Endodermal cell (in vitro differentiated cells): Measurements from ENCODE around the gene ZBTB8A. TPM values are rescaled to one million over a fixed set of nuclear protein-coding genes. Genes with fewer than 3 reads are reported as not detected.

Source experiments
- DNase-seq: peaks from one replicate; pipeline ENCODE4 v3.0.0-alpha.2; 2017
- H3K27ac ChIP-seq: 2 replicates; pipeline ENCODE4 v1.5.1; 2013; ENCODE audit warnings: mild to moderate bottlenecking, low read depth, low read length, moderate library complexity
- H3K27me3 ChIP-seq: 2 replicates; pipeline ENCODE4 v1.6.1; 2013; ENCODE audit warnings: mild to moderate bottlenecking, low read length, moderate library complexity; ENCODE audit not compliant: insufficient read depth, control insufficient read depth, poor library complexity, severe bottlenecking
- H3K36me3 ChIP-seq: 2 replicates; pipeline ENCODE4 v1.7.0; 2013; ENCODE audit warnings: mild to moderate bottlenecking, low read length, moderate library complexity; ENCODE audit not compliant: control insufficient read depth, insufficient read depth
- H3K4me1 ChIP-seq: one replicate; pipeline ENCODE4 v1.7.0; 2013; ENCODE audit warnings: low read length; ENCODE audit not compliant: control insufficient read depth, insufficient read depth
- H3K4me3 ChIP-seq: 2 replicates; pipeline ENCODE4 v1.5.1; 2013; ENCODE audit warnings: mild to moderate bottlenecking, low read length, moderate library complexity
- H3K9ac ChIP-seq: 2 replicates; pipeline ENCODE4 v1.6.1; 2013; ENCODE audit warnings: mild to moderate bottlenecking, low read length, moderate library complexity; ENCODE audit not compliant: poor library complexity, severe bottlenecking; ENCODE audit errors: extremely low read depth
- H3K9me3 ChIP-seq: 2 replicates; pipeline ENCODE4 v1.6.1; 2013; ENCODE audit warnings: mild to moderate bottlenecking, low read length, moderate library complexity; ENCODE audit not compliant: control insufficient read depth
- H3K27ac Mint-ChIP-seq: 2 replicates; pipeline ENCODE4 v1.8.0; 2020; ENCODE audit warnings: mixed read lengths
- H3K27me3 Mint-ChIP-seq: 2 replicates; pipeline ENCODE4 v1.8.0; 2021; ENCODE audit warnings: mild to moderate bottlenecking, mixed read lengths; ENCODE audit not compliant: insufficient read depth
- H3K36me3 Mint-ChIP-seq: 2 replicates; pipeline ENCODE4 v1.8.0; 2020; ENCODE audit warnings: low read depth, mixed read lengths
- H3K4me1 Mint-ChIP-seq: 2 replicates; pipeline ENCODE4 v1.8.0; 2020; ENCODE audit warnings: mixed read lengths
- H3K4me3 Mint-ChIP-seq: 2 replicates; pipeline ENCODE4 v1.8.0; 2020; ENCODE audit warnings: mild to moderate bottlenecking, moderate library complexity, mixed read lengths
- H3K9me3 Mint-ChIP-seq: 2 replicates; pipeline ENCODE4 v1.8.0; 2020; ENCODE audit warnings: mild to moderate bottlenecking, mixed read lengths
- WGBS, 2 experiments: methylation state at CpG; one replicate each; pipeline versions ENCODE4 v1.1.5 to v1.1.7; 2013; ENCODE audit warnings: missing lambda C conversion rate in 2 of 2, mixed read lengths in 1 of 2; ENCODE audit not compliant: insufficient coverage in 1 of 2, insufficient read length in 1 of 2; 5-methylcytosine and 5-hydroxymethylcytosine counted together
- total RNA-seq, 2 donors: library from RNA; stranded (reverse); fragmentation: NEBNext Ultra II Directional in 1 of 2; extraction: Animal tissue kit (Norgen Biotek cat#: 25700) in 1 of 2; gene quantifications; 2 replicates in 1 of 2; 3 replicates in 1 of 2; pipeline ENCODE4 v1.2.1, GENCODE V29; 2021
- TF ChIP-seq, protein P1 (sequence below): fragments of 200-600 bp; sonication (generic); conservative IDR thresholded peaks from 2 replicates; pipeline ENCODE4 v1.5.0; 2021; ENCODE audit warnings: antibody characterized with exemption, mild to moderate bottlenecking

The ZBTB8A gene
- total RNA-seq, 2 donors from 2014 or later: 22.6 to 25.3 TPM

DNA sequence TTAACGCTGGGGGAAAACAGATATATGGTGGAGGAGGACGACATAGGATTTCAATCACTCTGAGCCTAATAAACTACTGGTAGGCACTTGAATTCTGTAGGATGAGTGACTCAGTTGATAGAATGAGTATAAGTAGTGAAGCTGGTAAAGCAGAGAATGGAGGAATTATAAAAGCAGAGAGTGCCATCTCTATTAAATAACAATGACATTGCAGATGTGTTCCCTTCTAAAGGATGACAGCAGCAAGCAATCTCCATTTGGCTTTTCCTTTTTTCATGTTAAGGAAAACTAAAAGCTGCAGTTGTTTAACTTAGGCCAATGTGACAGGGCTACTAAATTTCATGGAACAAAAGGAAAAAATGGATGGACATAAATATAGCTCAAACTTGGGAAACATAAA lies 93.6 kb downstream of the ZBTB8A start:
- TF ChIP-seq, protein P1, sequence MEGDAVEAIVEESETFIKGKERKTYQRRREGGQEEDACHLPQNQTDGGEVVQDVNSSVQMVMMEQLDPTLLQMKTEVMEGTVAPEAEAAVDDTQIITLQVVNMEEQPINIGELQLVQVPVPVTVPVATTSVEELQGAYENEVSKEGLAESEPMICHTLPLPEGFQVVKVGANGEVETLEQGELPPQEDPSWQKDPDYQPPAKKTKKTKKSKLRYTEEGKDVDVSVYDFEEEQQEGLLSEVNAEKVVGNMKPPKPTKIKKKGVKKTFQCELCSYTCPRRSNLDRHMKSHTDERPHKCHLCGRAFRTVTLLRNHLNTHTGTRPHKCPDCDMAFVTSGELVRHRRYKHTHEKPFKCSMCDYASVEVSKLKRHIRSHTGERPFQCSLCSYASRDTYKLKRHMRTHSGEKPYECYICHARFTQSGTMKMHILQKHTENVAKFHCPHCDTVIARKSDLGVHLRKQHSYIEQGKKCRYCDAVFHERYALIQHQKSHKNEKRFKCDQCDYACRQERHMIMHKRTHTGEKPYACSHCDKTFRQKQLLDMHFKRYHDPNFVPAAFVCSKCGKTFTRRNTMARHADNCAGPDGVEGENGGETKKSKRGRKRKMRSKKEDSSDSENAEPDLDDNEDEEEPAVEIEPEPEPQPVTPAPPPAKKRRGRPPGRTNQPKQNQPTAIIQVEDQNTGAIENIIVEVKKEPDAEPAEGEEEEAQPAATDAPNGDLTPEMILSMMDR: no peak
- no peak overlapping the region for H3K27ac ChIP-seq
- H3K4me1 Mint-ChIP-seq: peaks cover 16% of the 10 kb centered on the region
- no peaks in the 10 kb centered on the region for H3K9me3 Mint-ChIP-seq
- H3K27me3 Mint-ChIP-seq: no peaks in the 10 kb centered on the region
- 67 to 75% methylated on average over 2 of the region's 2 CpGs for WGBS, 2 experiments
- H3K9me3 ChIP-seq: no peaks in the 10 kb centered on the region
- H3K36me3 ChIP-seq: peaks cover 64% of the 10 kb centered on the region
- no peak overlapping the region for H3K4me3 Mint-ChIP-seq
- H3K9ac ChIP-seq: no peak overlapping the region
- no peaks in the 10 kb centered on the region for H3K27me3 ChIP-seq
- peaks cover 3% of the 10 kb centered on the region for H3K4me1 ChIP-seq
- H3K4me3 ChIP-seq: no peak overlapping the region
- H3K27ac Mint-ChIP-seq: peak overlapping the region; percentile 36
- H3K36me3 Mint-ChIP-seq: peaks cover 56% of the 10 kb centered on the region
- DNase-seq: no peak

DNA sequence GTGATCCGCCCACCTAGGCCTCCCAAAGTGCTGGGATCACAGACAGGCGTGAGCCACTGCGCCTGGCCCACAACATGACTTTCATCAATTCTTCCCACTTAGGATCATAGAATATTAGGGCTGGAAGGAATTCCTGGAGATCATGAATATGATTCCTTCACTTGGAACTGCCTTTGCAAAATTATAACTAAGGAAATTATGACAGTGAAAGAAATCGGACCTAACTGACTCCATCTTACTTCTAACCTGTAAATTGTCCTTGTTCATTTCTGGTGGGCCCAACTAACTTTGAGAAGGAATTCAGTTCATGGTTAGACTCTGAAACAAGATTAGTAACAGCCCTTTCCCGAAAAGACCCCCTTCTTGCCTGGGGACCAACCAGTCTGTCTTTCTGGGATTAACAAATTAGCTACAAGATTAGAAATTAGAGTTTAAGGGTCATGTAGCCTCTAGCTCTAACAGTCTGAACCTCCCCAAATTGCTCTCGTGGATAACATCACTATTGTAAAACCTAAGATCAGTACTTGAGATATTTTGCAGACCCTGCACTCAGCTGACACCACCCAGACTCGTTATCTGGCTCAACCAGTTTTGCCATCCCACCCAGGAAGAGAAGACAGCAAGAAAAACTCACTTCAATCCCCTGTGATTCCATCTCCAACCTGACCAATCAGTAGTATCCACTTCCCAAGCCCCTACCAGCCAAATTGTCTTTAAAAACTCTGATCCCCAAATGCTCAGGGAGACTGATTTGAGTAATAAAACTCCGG lies 96.5 kb downstream of the ZBTB8A start:
- H3K9ac ChIP-seq: no peak overlapping the region
- TF ChIP-seq, protein P1: no peak
- H3K27ac ChIP-seq: no peak overlapping the region
- 95 to 96% methylated on average over 4 to 8 of the region's 8 CpGs for WGBS, 2 experiments
- no peaks in the 10 kb centered on the region for H3K27me3 ChIP-seq
- no peaks in the 10 kb centered on the region for H3K9me3 ChIP-seq
- H3K9me3 Mint-ChIP-seq: no peaks in the 10 kb centered on the region
- DNase-seq: no peak
- H3K4me1 ChIP-seq: peaks cover 3% of the 10 kb centered on the region
- peak overlapping the region; percentile 8 for H3K27ac Mint-ChIP-seq
- H3K36me3 Mint-ChIP-seq: peaks cover 46% of the 10 kb centered on the region
- H3K4me3 Mint-ChIP-seq: no peak overlapping the region
- H3K4me1 Mint-ChIP-seq: peaks cover 16% of the 10 kb centered on the region
- no peaks in the 10 kb centered on the region for H3K27me3 Mint-ChIP-seq
- no peak overlapping the region for H3K4me3 ChIP-seq
- H3K36me3 ChIP-seq: peaks cover 65% of the 10 kb centered on the region

DNA sequence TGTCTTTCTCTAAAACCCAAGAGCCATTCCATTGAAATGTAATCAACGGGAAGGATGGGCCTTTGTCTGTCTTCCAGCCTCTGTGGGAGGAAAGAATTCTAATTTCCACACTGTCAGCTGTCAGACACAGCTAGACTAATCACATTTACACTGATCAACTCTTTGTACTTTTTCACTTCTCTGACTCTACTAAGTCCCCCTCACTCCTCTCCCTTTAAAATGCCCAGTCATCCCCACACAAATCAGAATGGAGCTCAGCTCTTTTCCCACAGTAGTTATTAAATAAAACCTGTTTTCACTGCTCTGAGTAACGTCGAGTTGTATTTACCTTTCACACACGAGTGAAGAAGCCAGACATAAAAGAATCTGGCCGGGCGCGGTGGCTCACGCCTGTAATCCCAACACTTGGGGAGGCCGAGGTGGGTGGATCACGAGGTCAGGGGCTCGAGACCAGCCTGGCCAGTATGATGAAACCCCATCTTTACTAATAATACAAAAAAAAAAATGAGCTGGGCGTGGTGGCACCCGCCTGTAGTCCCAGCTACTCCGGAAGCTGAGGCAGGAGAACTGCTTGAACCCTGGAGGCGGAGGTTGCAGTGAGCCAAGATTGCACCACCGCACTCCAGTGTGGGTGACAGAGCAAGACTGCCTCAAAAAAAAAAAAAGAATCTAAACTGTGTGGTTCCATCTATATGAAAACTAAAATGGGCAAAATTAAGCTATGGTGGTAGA lies 97.9 kb downstream of the ZBTB8A start:
- DNase-seq: no peak
- H3K9me3 Mint-ChIP-seq: no peaks in the 10 kb centered on the region
- no peaks in the 10 kb centered on the region for H3K27me3 Mint-ChIP-seq
- WGBS, 2 experiments: 76 to 77% methylated on average over 14 to 16 of the region's 16 CpGs
- Histone ChIP-seq H3K36me3 (peaks cover 59% of the 10 kb centered on the region), H3K27ac (peak overlapping the region; percentile 19), H3K4me3 (no peak overlapping the region), H3K27me3 (no peaks in the 10 kb centered on the region), H3K4me1 (peaks cover 3% of the 10 kb centered on the region), H3K9ac (no peak overlapping the region), H3K9me3 (no peaks in the 10 kb centered on the region)
- TF ChIP-seq, protein P1: no peak
- peak overlapping the region; percentile 83 for H3K27ac Mint-ChIP-seq
- H3K36me3 Mint-ChIP-seq: peaks cover 42% of the 10 kb centered on the region
- no peak overlapping the region for H3K4me3 Mint-ChIP-seq
- peaks cover 19% of the 10 kb centered on the region for H3K4me1 Mint-ChIP-seq
